ENCODE results near the gene FBLN5.
"Not testable (repeated sequence)": the region's sequence is repeated elsewhere in the genome, so short reads cannot be mapped to it uniquely, and the experiment has no call there.

The FBLN5 gene

DNA sequence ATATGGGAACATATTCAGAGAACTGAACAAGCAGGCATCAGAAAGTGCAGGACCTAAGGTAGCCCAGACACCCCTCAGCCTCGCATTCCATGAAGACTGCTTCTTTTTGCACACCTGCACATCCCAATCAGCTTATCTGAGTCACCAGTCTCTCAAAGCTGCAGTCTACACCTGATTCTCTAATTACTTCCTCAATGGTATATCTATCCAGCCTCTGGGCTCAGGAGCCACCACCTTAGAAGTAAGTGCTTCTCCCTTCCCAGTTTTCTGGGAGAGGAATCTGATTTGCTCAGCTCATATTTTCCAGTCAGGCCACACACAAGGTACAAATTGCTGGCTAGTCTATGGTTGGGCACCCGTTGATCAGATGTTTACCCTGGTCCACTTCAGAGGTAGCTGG lies 101.8 kb downstream of the FBLN5 start:
- DNase-seq: no peak

DNA sequence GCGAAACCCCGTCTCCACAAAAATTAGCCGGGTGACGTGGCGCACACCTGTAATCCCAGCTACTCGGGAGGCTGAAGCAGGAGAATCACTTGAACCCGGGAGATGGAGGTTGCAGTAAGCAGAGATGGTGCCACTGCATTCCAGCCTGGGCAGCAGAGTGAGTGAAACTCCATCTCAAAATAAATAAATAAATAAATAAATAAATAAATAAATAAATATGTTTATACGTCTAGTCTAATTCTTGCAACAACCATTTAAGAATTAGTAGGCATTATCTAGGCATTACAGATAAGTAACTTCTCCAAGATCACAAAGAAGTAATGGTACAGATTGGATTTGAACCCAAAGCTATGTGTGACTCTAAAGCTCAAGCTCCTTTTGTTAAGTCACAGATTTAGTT lies 102.4 kb downstream of the FBLN5 start:
- not testable (repeated sequence) for H3K27ac ChIP-seq (ENCODE audit: low read length); H3F3A ChIP-seq (ENCODE audit: insufficient read depth, low read length); H3K9me2 ChIP-seq (replicated peaks; ENCODE audit: insufficient read depth, low read length); H3K36me3 ChIP-seq (replicated peaks; ENCODE audit: insufficient read depth, low read length); H3K27me3 ChIP-seq (replicated peaks; ENCODE audit: insufficient read depth, low read length); H3K79me2 ChIP-seq (ENCODE audit: low read length); H3K9ac ChIP-seq (ENCODE audit: low read length); H3K9me3 ChIP-seq (replicated peaks; ENCODE audit: insufficient read depth, low read length); H3K4me1 ChIP-seq (ENCODE audit: low read length); H2AFZ ChIP-seq (ENCODE audit: low read length); H4K20me1 ChIP-seq (ENCODE audit: insufficient read depth, low read length); DNase-seq; H3K4me2 ChIP-seq (ENCODE audit: low read depth, low read length); H3K4me3 ChIP-seq (ENCODE audit: low read length)

More for the DNA sequence above, 101.8 kb downstream of the FBLN5 start:
- H3K9me2 ChIP-seq (replicated peaks; ENCODE audit: insufficient read depth, low read length): no peaks in the 10 kb centered on the region
- no peak overlapping the region for H3K4me2 ChIP-seq (ENCODE audit: low read depth, low read length)
- no peak overlapping the region for H2AFZ ChIP-seq (ENCODE audit: low read length)
- H3K4me1 ChIP-seq (ENCODE audit: low read length): no peaks in the 10 kb centered on the region
- no peaks in the 10 kb centered on the region for H3K79me2 ChIP-seq (ENCODE audit: low read length)
- H3K36me3 ChIP-seq (replicated peaks; ENCODE audit: insufficient read depth, low read length): no peaks in the 10 kb centered on the region
- H3K27ac ChIP-seq (ENCODE audit: low read length): no peak overlapping the region
- no peak overlapping the region for H3K4me3 ChIP-seq (ENCODE audit: low read length)
- no peak overlapping the region for H3K9ac ChIP-seq (ENCODE audit: low read length)
- TF ChIP-seq EZH2phosphoT487 (IDR thresholded peaks at IDR 0.05; ENCODE audit: low read length) (no peak), EZH2 (optimal IDR thresholded peaks at IDR 0.05; ENCODE audit: low read depth, low read length) (no peak)
- TF ChIP-seq, protein P1, sequence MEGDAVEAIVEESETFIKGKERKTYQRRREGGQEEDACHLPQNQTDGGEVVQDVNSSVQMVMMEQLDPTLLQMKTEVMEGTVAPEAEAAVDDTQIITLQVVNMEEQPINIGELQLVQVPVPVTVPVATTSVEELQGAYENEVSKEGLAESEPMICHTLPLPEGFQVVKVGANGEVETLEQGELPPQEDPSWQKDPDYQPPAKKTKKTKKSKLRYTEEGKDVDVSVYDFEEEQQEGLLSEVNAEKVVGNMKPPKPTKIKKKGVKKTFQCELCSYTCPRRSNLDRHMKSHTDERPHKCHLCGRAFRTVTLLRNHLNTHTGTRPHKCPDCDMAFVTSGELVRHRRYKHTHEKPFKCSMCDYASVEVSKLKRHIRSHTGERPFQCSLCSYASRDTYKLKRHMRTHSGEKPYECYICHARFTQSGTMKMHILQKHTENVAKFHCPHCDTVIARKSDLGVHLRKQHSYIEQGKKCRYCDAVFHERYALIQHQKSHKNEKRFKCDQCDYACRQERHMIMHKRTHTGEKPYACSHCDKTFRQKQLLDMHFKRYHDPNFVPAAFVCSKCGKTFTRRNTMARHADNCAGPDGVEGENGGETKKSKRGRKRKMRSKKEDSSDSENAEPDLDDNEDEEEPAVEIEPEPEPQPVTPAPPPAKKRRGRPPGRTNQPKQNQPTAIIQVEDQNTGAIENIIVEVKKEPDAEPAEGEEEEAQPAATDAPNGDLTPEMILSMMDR (IDR thresholded peaks at IDR 0.05; ENCODE audit: low read length): no peak
- H4K20me1 ChIP-seq (ENCODE audit: insufficient read depth, low read length): no peaks in the 10 kb centered on the region
- no peaks in the 10 kb centered on the region for H3F3A ChIP-seq (ENCODE audit: insufficient read depth, low read length)
- H3K27me3 ChIP-seq (replicated peaks; ENCODE audit: insufficient read depth, low read length): no peaks in the 10 kb centered on the region
- no peaks in the 10 kb centered on the region for H3K9me3 ChIP-seq (replicated peaks; ENCODE audit: insufficient read depth, low read length)

DNA sequence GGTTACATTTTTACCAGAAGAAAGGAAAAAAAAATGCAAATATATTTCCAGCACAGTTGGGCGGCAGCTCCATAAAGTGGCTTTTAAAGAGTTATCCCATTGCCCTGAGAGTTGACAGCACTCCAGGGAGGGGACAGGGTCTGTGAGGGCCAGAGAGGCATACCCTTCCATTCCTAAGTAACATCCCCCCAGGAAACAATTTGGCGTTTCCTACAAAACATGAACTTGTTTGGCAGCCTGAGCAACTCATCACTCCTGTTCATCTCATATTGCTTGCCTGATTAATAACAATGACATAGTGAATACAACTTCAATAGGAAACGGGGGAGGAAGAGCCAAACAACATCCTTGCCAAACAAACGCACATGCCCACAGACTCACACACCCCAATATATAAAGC lies 103.5 kb downstream of the FBLN5 start:
- H3K9me2 ChIP-seq (replicated peaks; ENCODE audit: insufficient read depth, low read length): no peaks in the 10 kb centered on the region
- H3K27me3 ChIP-seq (replicated peaks; ENCODE audit: insufficient read depth, low read length): no peaks in the 10 kb centered on the region
- H3K4me3 ChIP-seq (ENCODE audit: low read length): no peak overlapping the region
- no peak overlapping the region for H2AFZ ChIP-seq (ENCODE audit: low read length)
- H4K20me1 ChIP-seq (ENCODE audit: insufficient read depth, low read length): no peaks in the 10 kb centered on the region
- no peaks in the 10 kb centered on the region for H3K9me3 ChIP-seq (replicated peaks; ENCODE audit: insufficient read depth, low read length)
- no peak overlapping the region for H3K4me2 ChIP-seq (ENCODE audit: low read depth, low read length)
- H3K4me1 ChIP-seq (ENCODE audit: low read length): no peaks in the 10 kb centered on the region
- no peak overlapping the region for H3K9ac ChIP-seq (ENCODE audit: low read length)
- no peak overlapping the region for H3K27ac ChIP-seq (ENCODE audit: low read length)
- H3F3A ChIP-seq (ENCODE audit: insufficient read depth, low read length): no peaks in the 10 kb centered on the region
- TF ChIP-seq EZH2 (optimal IDR thresholded peaks at IDR 0.05; ENCODE audit: low read depth, low read length) (no peak), EZH2phosphoT487 (IDR thresholded peaks at IDR 0.05; ENCODE audit: low read length) (no peak)
- TF ChIP-seq, protein P1 (IDR thresholded peaks at IDR 0.05; ENCODE audit: low read length): no peak
- no peaks in the 10 kb centered on the region for H3K36me3 ChIP-seq (replicated peaks; ENCODE audit: insufficient read depth, low read length)
- no peaks in the 10 kb centered on the region for H3K79me2 ChIP-seq (ENCODE audit: low read length)
- DNase-seq: no peak

DNA sequence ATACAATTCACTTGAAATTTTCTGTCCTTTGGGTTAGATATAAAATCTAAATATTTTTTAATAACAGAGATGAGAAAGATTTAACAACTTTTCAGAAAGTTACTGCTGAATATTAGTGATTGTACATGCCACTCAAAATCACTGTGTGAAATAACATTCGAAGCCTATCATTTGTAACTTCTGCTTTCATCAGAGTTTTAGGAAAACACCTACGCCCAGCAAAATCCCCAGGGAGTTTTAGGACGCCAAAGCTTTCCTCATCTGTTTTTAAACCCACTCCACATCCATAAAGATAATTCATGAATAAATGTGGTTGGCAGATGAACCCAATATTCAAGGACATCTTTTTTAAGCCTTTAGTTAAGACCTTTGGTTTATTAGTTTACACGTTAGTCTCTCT lies 104.1 kb downstream of the FBLN5 start:
- H3K9me3 ChIP-seq (replicated peaks; ENCODE audit: insufficient read depth, low read length): no peaks in the 10 kb centered on the region
- no peak overlapping the region for H3K4me2 ChIP-seq (ENCODE audit: low read depth, low read length)
- H3K79me2 ChIP-seq (ENCODE audit: low read length): no peaks in the 10 kb centered on the region
- H3K9ac ChIP-seq (ENCODE audit: low read length): no peak overlapping the region
- no peak for TF ChIP-seq EZH2phosphoT487 (IDR thresholded peaks at IDR 0.05; ENCODE audit: low read length)
- no peak for TF ChIP-seq EZH2 (optimal IDR thresholded peaks at IDR 0.05; ENCODE audit: low read depth, low read length)
- TF ChIP-seq, protein P1 (IDR thresholded peaks at IDR 0.05; ENCODE audit: low read length): no peak
- no peak overlapping the region for H3K4me3 ChIP-seq (ENCODE audit: low read length)
- H3K9me2 ChIP-seq (replicated peaks; ENCODE audit: insufficient read depth, low read length): no peaks in the 10 kb centered on the region
- no peak overlapping the region for H2AFZ ChIP-seq (ENCODE audit: low read length)
- H3K27me3 ChIP-seq (replicated peaks; ENCODE audit: insufficient read depth, low read length): no peaks in the 10 kb centered on the region
- H3F3A ChIP-seq (ENCODE audit: insufficient read depth, low read length): no peaks in the 10 kb centered on the region
- H3K36me3 ChIP-seq (replicated peaks; ENCODE audit: insufficient read depth, low read length): no peaks in the 10 kb centered on the region
- H4K20me1 ChIP-seq (ENCODE audit: insufficient read depth, low read length): no peaks in the 10 kb centered on the region
- DNase-seq: no peak
- no peaks in the 10 kb centered on the region for H3K4me1 ChIP-seq (ENCODE audit: low read length)
- no peak overlapping the region for H3K27ac ChIP-seq (ENCODE audit: low read length)

Measured in MM.1S (cell line).